H9 (cell line): ENCODE data around the gene FBXL7. TPM values are rescaled to one million over a fixed set of nuclear protein-coding genes. Genes with fewer than 3 reads are reported as not detected.

Source experiments
- DNase-seq: peaks from one replicate; pipeline ENCODE4 v3.0.0-alpha.2; 2017
- H2AFZ ChIP-seq: one replicate; pipeline ENCODE4 v1.6.1; 2013; ENCODE audit warnings: mild to moderate bottlenecking, low read length, control low read depth, moderate library complexity
- H2AK5ac ChIP-seq: 2 replicates; pipeline ENCODE4 v1.6.1; 2013; ENCODE audit warnings: low read length, control low read depth, mixed read lengths; ENCODE audit not compliant: insufficient read length
- H2BK120ac ChIP-seq: one replicate; pipeline ENCODE4 v1.6.1; 2013; ENCODE audit warnings: low read depth, mild to moderate bottlenecking, low read length, control low read depth, inconsistent platforms; ENCODE audit not compliant: poor library complexity, severe bottlenecking
- H2BK12ac ChIP-seq: 2 replicates; pipeline ENCODE4 v1.6.1; 2013; ENCODE audit warnings: low read length, control low read depth, mixed read lengths, low read depth; ENCODE audit not compliant: insufficient read length
- H2BK15ac ChIP-seq: 2 replicates; pipeline ENCODE4 v1.6.1; 2013; ENCODE audit warnings: low read depth, low read length, control low read depth
- H2BK20ac ChIP-seq: one replicate; pipeline ENCODE4 v1.6.1; 2013; ENCODE audit warnings: low read depth, mild to moderate bottlenecking, low read length, control low read depth, inconsistent platforms; ENCODE audit not compliant: poor library complexity, severe bottlenecking
- H2BK5ac ChIP-seq: 2 replicates; pipeline ENCODE4 v1.6.1; 2013; ENCODE audit warnings: low read length, control low read depth, mixed read lengths; ENCODE audit not compliant: insufficient read length
- H3K14ac ChIP-seq: 2 replicates; pipeline ENCODE4 v1.6.1; 2013; ENCODE audit warnings: low read length, control low read depth; ENCODE audit not compliant: insufficient read depth
- H3K18ac ChIP-seq: 2 replicates; pipeline ENCODE4 v1.6.1; 2013; ENCODE audit warnings: low read depth, mild to moderate bottlenecking, mixed read lengths, low read length, control low read depth; ENCODE audit not compliant: insufficient read length
- H3K23ac ChIP-seq: 2 replicates; pipeline ENCODE4 v1.6.1; 2013; ENCODE audit warnings: low read length, control low read depth, mixed read lengths, low read depth; ENCODE audit not compliant: insufficient read length
- H3K23me2 ChIP-seq: 2 replicates; pipeline ENCODE4 v1.6.1; 2013; ENCODE audit warnings: low read depth, mild to moderate bottlenecking, mixed read lengths, low read length, control low read depth; ENCODE audit not compliant: insufficient read length, poor library complexity, severe bottlenecking
- H3K27ac ChIP-seq: 2 replicates; pipeline ENCODE4 v1.5.1; 2013; ENCODE audit warnings: low read length, control low read depth, mixed read lengths, low read depth; ENCODE audit not compliant: insufficient read length
- H3K27me3 ChIP-seq: 2 replicates; pipeline ENCODE4 v1.6.1; 2013; ENCODE audit warnings: low read length, control low read depth, inconsistent platforms; ENCODE audit not compliant: insufficient read depth
- H3K4ac ChIP-seq: 2 replicates; pipeline ENCODE4 v1.6.1; 2013; ENCODE audit warnings: low read depth, mild to moderate bottlenecking, control low read depth, inconsistent platforms, low read length, moderate library complexity
- H3K4me1 ChIP-seq: 2 replicates; pipeline ENCODE4 v1.6.1; 2013; ENCODE audit warnings: low read length, control low read depth, inconsistent platforms; ENCODE audit not compliant: insufficient read depth
- H3K4me2 ChIP-seq: 2 replicates; pipeline ENCODE4 v1.6.1; 2013; ENCODE audit warnings: low read length, control low read depth, mixed read lengths; ENCODE audit not compliant: insufficient read length, insufficient read depth
- H3K56ac ChIP-seq: 2 replicates; pipeline ENCODE4 v1.6.1; 2013; ENCODE audit warnings: low read depth, mild to moderate bottlenecking, mixed read lengths, low read length, control low read depth; ENCODE audit not compliant: insufficient read length
- H3K79me1 ChIP-seq: 2 replicates; pipeline ENCODE4 v1.6.1; 2013; ENCODE audit warnings: low read depth, mild to moderate bottlenecking, moderate library complexity, low read length, control low read depth, inconsistent platforms; ENCODE audit not compliant: insufficient read depth, poor library complexity, severe bottlenecking
- H3K79me2 ChIP-seq: 2 replicates; pipeline ENCODE4 v1.6.1; 2013; ENCODE audit warnings: low read length, control low read depth, inconsistent platforms; ENCODE audit not compliant: insufficient read depth
- H3K9ac ChIP-seq: 2 replicates; pipeline ENCODE4 v1.6.1; 2013; ENCODE audit warnings: low read length, control low read depth, mixed read lengths; ENCODE audit not compliant: insufficient read length; ENCODE audit errors: extremely low read depth
- H3K9me3 ChIP-seq: one replicate; pipeline ENCODE4 v1.6.1; 2013; ENCODE audit warnings: low read depth, low read length, inconsistent platforms; ENCODE audit not compliant: control insufficient read depth
- H3T11ph ChIP-seq: one replicate; pipeline ENCODE4 v1.6.1; 2013; ENCODE audit warnings: mild to moderate bottlenecking, low read length, control low read depth, inconsistent platforms
- H4K20me1 ChIP-seq: one replicate; pipeline ENCODE4 v1.6.1; 2013; ENCODE audit not compliant: control insufficient read depth, insufficient read length, insufficient read depth
- H4K5ac ChIP-seq: 2 replicates; pipeline ENCODE4 v1.6.1; 2013; ENCODE audit warnings: low read depth, mild to moderate bottlenecking, mixed read lengths, low read length, control low read depth; ENCODE audit not compliant: insufficient read length
- H4K8ac ChIP-seq: replicated peaks from 2 replicates; pipeline ENCODE4 v1.6.1; 2013; ENCODE audit warnings: low read length, control low read depth, mixed read lengths, low read depth; ENCODE audit not compliant: insufficient read length
- H4K91ac ChIP-seq: 2 replicates; pipeline ENCODE4 v1.6.1; 2013; ENCODE audit warnings: low read depth, mild to moderate bottlenecking, moderate library complexity, mixed read lengths, low read length, control low read depth; ENCODE audit not compliant: insufficient read length
- H3K27ac Mint-ChIP-seq, 3 experiments: 2 replicates in 2 of 3; 3 replicates in 1 of 3; pipeline ENCODE4 v1.8.0; 2020 to 2021; ENCODE audit warnings: mixed read lengths in 3 of 3, mild to moderate bottlenecking in 1 of 3, moderate library complexity in 1 of 3
- H3K27me3 Mint-ChIP-seq: 2 replicates; pipeline ENCODE4 v1.8.0; 2021; ENCODE audit warnings: low read depth, mild to moderate bottlenecking, moderate library complexity, mixed read lengths
- H3K36me3 Mint-ChIP-seq, 3 experiments: 2 replicates in 2 of 3; 3 replicates in 1 of 3; pipeline ENCODE4 v1.8.0; 2020 to 2021; ENCODE audit warnings: low read depth in 3 of 3, mixed read lengths in 3 of 3; ENCODE audit not compliant: insufficient read depth in 1 of 3
- H3K4me1 Mint-ChIP-seq, 2 experiments: 2 replicates each; pipeline ENCODE4 v1.8.0; 2020; ENCODE audit warnings: mixed read lengths in 2 of 2
- H3K4me3 Mint-ChIP-seq, 2 experiments: 2 replicates in 1 of 2; 3 replicates in 1 of 2; pipeline ENCODE4 v1.8.0; 2020 to 2021; ENCODE audit warnings: mild to moderate bottlenecking in 2 of 2, mixed read lengths in 2 of 2, moderate library complexity in 1 of 2
- H3K9me3 Mint-ChIP-seq, 2 experiments: 2 replicates in 1 of 2; 3 replicates in 1 of 2; pipeline ENCODE4 v1.8.0; 2020; ENCODE audit warnings: mild to moderate bottlenecking in 2 of 2, mixed read lengths in 2 of 2, moderate library complexity in 1 of 2
- CTCF ChIP-seq: fragments of 200-600 bp; sonication (generic); conservative IDR thresholded peaks from 3 replicates; pipeline ENCODE4 v1.8.0; 2021; ENCODE audit warnings: antibody characterized with exemption, mild to moderate bottlenecking
- WGBS: extraction: QIAGEN DNeasy Blood & Tissue Kit; methylation state at CpG from one replicate; pipeline ENCODE4 v1.1.7; 2013; ENCODE audit warnings: missing lambda C conversion rate, low lambda C conversion rate, mixed read lengths; ENCODE audit not compliant: insufficient read length; ENCODE audit errors: extremely low coverage; 5-methylcytosine and 5-hydroxymethylcytosine counted together
- total RNA-seq: library from RNA; stranded (reverse); gene quantifications from 2 replicates; pipeline ENCODE4 v1.2.1, GENCODE V29; 2021

The FBXL7 gene
- total RNA-seq, 1 experiment from 2014 or later = 14.6 TPM

GRCh38 chr5:15452030-15452429, 48.0 kb upstream of the FBXL7 start:
- H3K36me3 Mint-ChIP-seq = peaks cover 0 to 8% (median 0%) of the 10 kb centered on the region in 3 experiments; a peak in 2 of 7 replicates
- Histone ChIP-seq H3T11ph (no peak overlapping the region), H3K79me2 (no peaks in the 10 kb centered on the region), H3K9me3 (no peaks in the 10 kb centered on the region), H3K4ac (no peak overlapping the region), H4K20me1 (no peaks in the 10 kb centered on the region), H4K5ac (no peak overlapping the region), H3K56ac (no peak overlapping the region), H4K91ac (no peak overlapping the region), H4K8ac (no peak overlapping the region), H3K23me2 (no peaks in the 10 kb centered on the region), H2BK15ac (no peak overlapping the region), H2BK20ac (no peak overlapping the region), H2BK12ac (no peak overlapping the region), H3K27me3 (no peaks in the 10 kb centered on the region), H3K9ac (no peak overlapping the region), H3K4me1 (no peaks in the 10 kb centered on the region), H2BK120ac (no peak overlapping the region), H3K18ac (no peak overlapping the region), H3K14ac (no peak overlapping the region), H3K79me1 (no peaks in the 10 kb centered on the region), H2AK5ac (no peak overlapping the region), H2BK5ac (no peak overlapping the region), H3K4me2 (no peak overlapping the region), H3K27ac (no peak overlapping the region), H3K23ac (no peak overlapping the region), H2AFZ (no peak overlapping the region)
- no peak overlapping the region for H3K4me3 Mint-ChIP-seq
- TF ChIP-seq CTCF = no peak
- no CpG with 5 or more reads among the region's 1 CpG for WGBS
- no peaks in the 10 kb centered on the region for H3K4me1 Mint-ChIP-seq
- peaks cover 5% of the 10 kb centered on the region for H3K27me3 Mint-ChIP-seq
- no peak for DNase-seq
- peaks cover 4 to 9% of the 10 kb centered on the region in 2 experiments; a peak in 2 of 5 replicates for H3K9me3 Mint-ChIP-seq
- no peak overlapping the region for H3K27ac Mint-ChIP-seq
